ENCODE data around the gene CMC4.

GRCh38 chrX:155055494-155055893, 15.4 kb downstream of the CMC4 start:
- no peak for TF ChIP-seq EZH2 (IDR thresholded peaks at IDR 0.05; ENCODE audit: insufficient read depth, poor library complexity, severe bottlenecking)
- TF ChIP-seq EZH2phosphoT487 (IDR thresholded peaks at IDR 0.05; ENCODE audit: insufficient read depth, low read depth): no peak
